ENCODE results near the gene ZEB2.

ZEB2 gene

GRCh38 chr2:144509001-144509878, 10.7 kb downstream of the ZEB2 start:
- no peak overlapping the region for H3K4me3 ChIP-seq (replicated peaks; ENCODE audit: low read depth, low read length)
- H3K27me3 ChIP-seq (replicated peaks; ENCODE audit: control insufficient read depth, insufficient read depth, low read length) = peaks cover 7% of the 10 kb centered on the region
- DNase-seq (ENCODE audit: extremely low read depth, insufficient read length) = no peak
- no peaks in the 10 kb centered on the region for H3K36me3 ChIP-seq (ENCODE audit: control insufficient read depth, insufficient read depth, low read length)
- no peak for TF ChIP-seq CTCF (IDR thresholded peaks at IDR 0.05; ENCODE audit: insufficient read depth, low read length, poor library complexity, severe bottlenecking)

- no peak for DNase-seq (ENCODE audit: extremely low read depth, insufficient read length)
- TF ChIP-seq CTCF (IDR thresholded peaks at IDR 0.05; ENCODE audit: insufficient read depth, low read length, poor library complexity, severe bottlenecking) = no peak
- peaks cover 8% of the 10 kb centered on the region for H3K27me3 ChIP-seq (replicated peaks; ENCODE audit: control insufficient read depth, insufficient read depth, low read length)
- H3K36me3 ChIP-seq (ENCODE audit: control insufficient read depth, insufficient read depth, low read length) = no peaks in the 10 kb centered on the region
- no peak overlapping the region for H3K4me3 ChIP-seq (replicated peaks; ENCODE audit: low read depth, low read length)
Measured at GRCh38 chr2:144508172-144508851, 11.6 kb downstream of the ZEB2 start.

- Histone ChIP-seq H3K36me3 (ENCODE audit: control insufficient read depth, insufficient read depth, low read length) (no peaks in the 10 kb centered on the region), H3K27me3 (replicated peaks; ENCODE audit: control insufficient read depth, insufficient read depth, low read length) (peaks cover 6% of the 10 kb centered on the region), H3K4me3 (replicated peaks; ENCODE audit: low read depth, low read length) (no peak overlapping the region)
- no peak for DNase-seq (ENCODE audit: extremely low read depth, insufficient read length)
- TF ChIP-seq CTCF (IDR thresholded peaks at IDR 0.05; ENCODE audit: insufficient read depth, low read length, poor library complexity, severe bottlenecking) = no peak
Measured at GRCh38 chr2:144507441-144508171, 12.3 kb downstream of the ZEB2 start.

DNA sequence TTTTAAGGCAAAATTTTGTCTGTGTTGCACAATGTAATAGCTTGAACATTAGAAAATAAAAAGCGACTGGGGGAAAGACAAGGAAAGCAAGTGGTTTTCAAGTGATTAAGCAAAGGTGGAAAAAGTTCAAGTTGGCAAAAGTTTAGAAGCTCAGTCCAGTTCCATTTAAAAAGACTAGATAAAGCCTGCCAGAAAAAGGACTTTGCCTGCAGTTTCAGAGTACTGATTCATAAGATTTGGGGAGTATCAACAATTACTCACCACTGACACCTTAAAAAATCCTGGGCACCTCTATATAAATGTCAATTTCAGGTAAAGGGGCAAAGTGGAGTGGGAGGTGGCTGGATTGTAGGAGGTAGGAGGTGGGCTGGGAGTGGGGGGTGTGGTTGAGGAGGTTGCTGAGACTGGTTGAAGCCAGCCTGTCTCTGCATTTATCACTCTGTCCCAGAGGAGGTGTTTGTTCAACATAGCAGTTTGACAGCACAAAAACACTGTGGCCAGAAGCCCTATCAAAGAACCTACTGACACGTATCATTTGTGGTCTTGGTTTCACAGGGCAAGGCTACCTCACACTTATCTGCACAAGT, 14.6 kb downstream of the ZEB2 start:
- Histone ChIP-seq H3K4me3 (replicated peaks; ENCODE audit: low read depth, low read length) (no peak overlapping the region), H3K36me3 (ENCODE audit: control insufficient read depth, insufficient read depth, low read length) (no peaks in the 10 kb centered on the region), H3K27me3 (replicated peaks; ENCODE audit: control insufficient read depth, insufficient read depth, low read length) (peaks cover 3% of the 10 kb centered on the region)
- no peak for TF ChIP-seq CTCF (IDR thresholded peaks at IDR 0.05; ENCODE audit: insufficient read depth, low read length, poor library complexity, severe bottlenecking)
- DNase-seq (ENCODE audit: extremely low read depth, insufficient read length) = no peak

DNA sequence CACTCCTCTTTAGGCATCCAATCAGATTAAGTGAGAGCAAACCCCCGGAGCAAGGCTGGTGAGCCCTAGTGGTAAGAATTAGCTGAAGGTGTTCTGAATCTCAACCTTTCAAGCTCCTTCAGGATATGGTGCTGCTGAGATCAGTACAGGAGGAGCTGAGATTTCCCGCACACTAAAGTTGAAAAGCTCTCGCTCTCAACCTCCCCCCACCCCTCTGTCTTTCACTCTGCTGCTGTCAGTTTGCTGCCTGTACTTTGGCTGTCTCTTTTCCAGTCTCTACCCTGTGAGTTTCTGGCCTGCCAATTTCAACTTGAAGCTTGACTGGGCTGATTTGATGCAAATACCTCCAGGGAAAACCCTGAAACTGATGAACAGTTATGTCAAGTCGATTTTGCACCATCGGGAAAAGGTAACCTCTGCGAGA, 15.7 kb downstream of the ZEB2 start:
- no peak for TF ChIP-seq CTCF (IDR thresholded peaks at IDR 0.05; ENCODE audit: insufficient read depth, low read length, poor library complexity, severe bottlenecking)
- no peaks in the 10 kb centered on the region for H3K36me3 ChIP-seq (ENCODE audit: control insufficient read depth, insufficient read depth, low read length)
- H3K4me3 ChIP-seq (replicated peaks; ENCODE audit: low read depth, low read length) = no peak overlapping the region
- peaks cover 3% of the 10 kb centered on the region for H3K27me3 ChIP-seq (replicated peaks; ENCODE audit: control insufficient read depth, insufficient read depth, low read length)
- DNase-seq (ENCODE audit: extremely low read depth, insufficient read length) = no peak
